ENCODE data around the gene PARD6A.

Gene PARD6A

DNA sequence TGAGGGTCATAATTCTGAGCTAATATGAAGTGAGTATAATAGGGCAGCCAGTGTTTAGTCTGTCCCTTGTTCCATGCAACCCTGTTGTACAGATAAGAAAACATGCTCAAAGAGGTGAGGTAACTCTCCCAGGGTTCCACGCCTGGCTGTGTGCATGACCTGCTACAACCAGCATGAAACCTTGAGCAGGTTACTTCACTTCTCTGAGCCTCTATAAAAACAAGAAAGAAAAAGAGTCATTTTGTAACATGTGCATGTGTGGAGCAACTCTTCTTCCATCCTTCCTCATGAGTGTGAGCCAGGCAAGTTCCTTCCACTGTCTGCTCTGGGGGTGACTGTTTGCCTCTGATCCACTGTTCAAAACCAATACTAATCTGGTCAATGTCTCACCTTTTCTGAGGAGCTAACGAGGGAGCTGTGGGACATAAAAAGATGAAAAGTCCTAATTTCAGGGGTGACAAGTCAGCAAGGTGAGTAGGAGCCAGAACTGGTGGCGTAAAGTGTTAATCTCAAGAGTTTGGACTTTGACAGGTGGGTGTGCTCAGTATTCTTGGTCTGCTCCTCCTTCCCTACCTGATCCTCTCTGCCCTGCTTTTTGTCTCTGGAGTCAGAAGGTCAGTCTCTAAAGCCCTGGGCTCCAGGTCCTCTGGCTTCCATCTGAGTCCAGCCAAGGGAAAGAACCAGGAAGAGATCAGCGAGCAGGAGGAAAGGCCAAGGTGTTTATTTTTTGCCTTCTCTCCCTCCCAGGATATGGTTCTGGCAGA, 36.8 kb downstream of the PARD6A start:
- no peak for DNase-seq

DNA sequence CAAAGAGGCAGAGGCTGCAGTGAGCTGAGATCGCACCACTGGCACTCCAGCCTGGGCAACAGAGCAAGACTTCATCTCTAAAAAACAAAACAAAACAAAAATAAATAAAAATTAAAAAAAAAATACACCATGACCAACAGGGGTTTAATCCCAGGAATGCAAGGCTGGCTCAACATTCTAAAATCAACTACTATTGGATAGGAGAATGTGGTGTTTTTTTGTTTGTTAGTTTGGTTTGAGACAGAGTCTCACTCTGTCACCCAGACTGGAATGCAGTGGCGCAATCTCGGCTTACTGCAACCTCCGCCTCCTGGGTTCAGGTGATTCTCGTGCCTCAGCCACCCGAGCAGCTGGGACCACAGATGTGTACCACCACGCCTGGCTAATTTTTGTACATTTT, 38.5 kb downstream of the PARD6A start:
- DNase-seq, result no peak

DNA sequence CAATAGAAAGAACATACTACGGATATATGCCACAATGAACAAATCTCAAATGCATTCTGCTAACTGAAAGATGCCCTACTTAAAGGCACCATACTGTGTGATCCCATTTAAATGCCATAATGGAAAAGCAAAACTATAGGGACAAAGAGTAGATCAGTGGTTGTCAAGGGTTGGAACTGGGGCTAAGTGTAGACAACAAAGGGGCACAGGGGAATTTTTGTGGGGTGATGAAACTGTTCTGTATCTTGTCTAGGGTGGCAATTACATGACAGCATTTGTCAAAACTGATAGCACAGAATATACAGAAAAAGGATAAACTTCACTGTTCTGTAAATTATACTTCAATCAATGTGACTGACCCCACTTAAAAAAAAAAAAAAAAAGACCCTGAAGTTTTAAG, 40.7 kb downstream of the PARD6A start:
- DNase-seq, result no peak

DNA sequence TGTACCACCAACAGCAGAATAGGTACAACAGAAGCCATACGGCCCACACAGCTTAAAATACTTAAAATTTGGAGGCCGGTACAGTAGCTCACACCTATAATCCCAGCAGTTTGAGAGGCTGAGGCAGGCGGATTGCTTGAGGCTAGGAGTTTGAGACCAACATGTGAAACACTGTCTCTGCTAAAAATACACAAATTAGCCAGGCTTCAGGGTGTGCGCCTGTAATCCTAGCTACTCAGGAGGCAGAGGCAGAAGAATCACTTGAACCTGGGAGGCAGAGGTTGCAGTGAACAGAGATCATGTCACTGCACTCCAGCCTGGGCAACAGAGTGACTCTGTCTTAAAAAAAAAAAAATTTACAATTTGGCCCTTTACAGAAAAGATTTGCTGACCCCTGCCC, 41.4 kb downstream of the PARD6A start:
- DNase-seq, result no peak

DNA sequence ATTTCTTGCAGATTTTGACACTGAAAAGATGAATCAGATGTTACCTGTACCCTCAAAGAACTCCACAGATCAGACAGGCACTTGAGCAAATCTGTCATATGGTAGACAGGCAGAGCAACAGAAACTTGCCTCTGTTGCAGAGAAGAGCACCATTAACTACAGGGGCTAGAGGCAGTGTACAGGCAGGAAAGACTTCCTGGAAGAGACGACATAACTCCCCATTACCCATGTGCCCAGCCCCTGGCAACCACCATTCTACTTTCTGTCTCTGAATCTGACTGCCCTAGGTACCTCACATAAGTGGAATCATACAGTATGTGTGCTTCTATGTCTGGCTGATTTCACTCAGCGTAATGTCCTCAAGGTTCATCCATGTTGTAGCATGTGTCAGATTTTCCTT, 42.9 kb downstream of the PARD6A start:
- DNase-seq, result no peak

DNA sequence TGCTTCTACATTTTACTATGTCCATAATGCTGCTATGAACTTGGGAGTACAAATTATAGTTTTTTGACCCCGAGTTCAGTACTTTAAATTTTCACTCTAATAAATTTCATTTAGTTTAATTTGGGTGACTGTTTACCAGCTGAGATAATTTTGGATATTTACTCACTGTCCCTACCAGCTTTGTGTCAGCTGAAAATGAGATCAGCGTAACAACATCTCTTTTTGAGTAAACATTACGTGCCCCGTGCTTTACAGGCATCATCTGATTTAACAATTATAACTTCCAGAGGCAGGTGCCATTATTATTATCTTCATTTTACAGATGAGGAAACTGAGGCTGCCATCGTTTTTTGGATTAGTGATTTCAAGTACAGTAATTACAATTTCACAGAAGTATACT, 43.4 kb downstream of the PARD6A start:
- no peak for DNase-seq

DNA sequence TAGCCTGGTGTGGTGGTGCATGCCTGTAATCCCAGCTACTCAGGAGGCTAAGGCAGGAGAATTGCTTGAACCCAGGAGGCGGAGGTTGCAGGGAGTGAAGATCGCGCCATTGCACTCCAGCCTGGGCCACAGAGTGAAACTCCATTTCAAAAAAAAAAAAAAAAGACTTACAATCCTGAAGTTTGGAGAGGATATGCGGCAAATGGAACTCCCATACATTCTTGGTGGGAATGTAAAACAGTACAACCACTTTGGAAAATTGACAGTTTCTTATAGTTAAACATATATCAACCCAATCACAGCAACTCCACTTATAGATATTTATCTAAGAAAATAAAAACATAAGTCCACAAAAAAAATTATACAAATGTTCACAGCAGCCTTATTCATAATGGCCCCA, 46.5 kb downstream of the PARD6A start:
- no peak for DNase-seq

DNA sequence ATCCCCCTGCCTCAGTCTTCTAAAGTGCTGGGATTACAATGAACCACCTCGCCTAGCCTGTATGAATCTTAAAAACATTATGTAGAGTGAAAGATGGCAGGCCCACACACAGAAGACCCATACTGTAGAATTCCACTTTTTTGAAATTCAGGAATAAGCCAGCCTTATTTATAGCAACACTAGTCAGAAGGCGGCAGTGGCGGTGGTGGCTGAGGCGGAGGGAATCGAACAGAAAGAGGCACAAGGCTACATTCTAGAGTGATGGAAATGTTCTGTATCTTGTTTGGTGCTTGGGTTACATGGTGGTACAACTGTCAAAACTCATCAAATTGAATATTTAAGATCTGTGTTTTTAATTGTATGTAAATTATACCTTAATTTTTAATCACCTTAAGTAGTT, 47.0 kb downstream of the PARD6A start:
- no peak for DNase-seq

DNA sequence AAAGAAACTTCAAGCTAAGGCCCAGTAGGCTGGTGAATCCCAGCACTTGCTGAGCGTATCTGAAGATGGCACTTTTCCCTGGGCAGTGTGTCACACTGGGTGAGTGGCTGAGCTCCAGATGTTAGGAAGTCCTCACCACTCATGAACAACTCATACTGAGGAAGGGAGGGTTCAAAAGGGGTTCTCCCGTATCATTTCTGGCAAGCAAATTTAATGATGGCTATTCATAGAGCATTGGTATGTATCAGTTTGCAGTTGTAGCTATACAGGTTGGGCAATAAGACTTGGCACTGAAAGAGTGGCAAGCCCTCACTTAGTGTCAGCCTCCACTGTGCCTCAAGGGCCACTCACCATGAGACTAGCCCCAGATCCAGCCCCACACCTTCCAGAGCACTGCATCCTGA, 47.6 kb downstream of the PARD6A start:
- DNase-seq, result no peak

DNA sequence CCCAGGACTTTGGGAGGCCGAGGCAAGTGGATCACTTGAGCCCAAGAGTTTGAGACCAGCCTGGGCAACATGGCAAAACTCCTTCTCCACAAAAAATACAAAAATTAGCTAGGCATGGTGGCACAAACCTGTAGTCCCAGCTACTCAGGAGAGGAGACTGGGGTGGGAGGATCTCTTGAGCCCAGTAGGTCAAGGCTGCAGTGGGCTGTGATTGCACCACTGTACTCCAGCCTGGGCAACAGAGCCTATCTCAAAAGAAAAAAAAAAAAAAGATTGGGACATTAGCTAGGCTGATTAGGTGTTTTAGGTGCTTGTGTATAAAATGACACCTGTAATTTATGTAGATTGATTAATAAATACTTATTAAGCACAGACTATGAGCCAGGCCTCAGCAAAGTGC, 48.3 kb downstream of the PARD6A start:
- DNase-seq, result no peak

DNA sequence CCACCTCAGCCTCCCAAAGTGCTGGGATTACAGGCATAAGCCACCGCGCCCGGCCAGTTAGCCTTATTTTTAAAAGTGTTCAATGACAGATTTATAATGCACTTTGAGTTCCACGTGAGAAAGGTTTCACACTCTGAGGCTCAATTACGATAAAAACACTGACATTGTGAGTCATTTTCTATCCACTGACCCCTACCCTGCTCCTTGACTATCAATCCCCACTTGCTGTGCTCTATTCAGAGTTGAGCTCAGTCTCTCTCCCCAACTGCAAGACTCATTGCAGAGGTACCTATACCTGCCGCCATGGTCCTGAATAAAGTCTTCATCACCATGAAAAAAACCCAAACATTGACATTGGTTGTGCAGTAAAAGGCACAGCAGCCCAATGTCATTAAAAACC, 49.8 kb downstream of the PARD6A start:
- DNase-seq, result no peak

All from activated T-cell treated with anti-CD3 and anti-CD28 coated beads for 4 hours (primary cell).